Left lobe of liver (tissue), 2 donors: ENCODE measurements around the gene KCNK3. TPM values are rescaled to one million over a fixed set of nuclear protein-coding genes. Genes with fewer than 3 reads are reported as not detected.
"Not testable (repeated sequence)": the region's sequence is repeated elsewhere in the genome, so short reads cannot be mapped to it uniquely, and the experiment has no call there.

Experiments used
- ATAC-seq: fragments of 200-7000 bp; cut with Tn5 transposase; one replicate; pipeline ENCODE4 v1.9.1; 2020; ENCODE audit warnings: mild to moderate bottlenecking, moderate library complexity
- DNase-seq: peaks from one replicate; pipeline ENCODE4 v3.0.0-alpha.2; 2020; ENCODE audit warnings: low spot score
- total RNA-seq: library from RNA; stranded (reverse); gene quantifications from one replicate; pipeline ENCODE4 v1.2.1, GENCODE V29; 2021
- donor health status: DM: no; HTN: no; CAD: no; lungs with moderate emphysema.
- donor health status: DM: no; HTN: yes; CAD: no.

The KCNK3 gene
- total RNA-seq, 1 donor from 2014 or later, result 0.43 TPM

DNA sequence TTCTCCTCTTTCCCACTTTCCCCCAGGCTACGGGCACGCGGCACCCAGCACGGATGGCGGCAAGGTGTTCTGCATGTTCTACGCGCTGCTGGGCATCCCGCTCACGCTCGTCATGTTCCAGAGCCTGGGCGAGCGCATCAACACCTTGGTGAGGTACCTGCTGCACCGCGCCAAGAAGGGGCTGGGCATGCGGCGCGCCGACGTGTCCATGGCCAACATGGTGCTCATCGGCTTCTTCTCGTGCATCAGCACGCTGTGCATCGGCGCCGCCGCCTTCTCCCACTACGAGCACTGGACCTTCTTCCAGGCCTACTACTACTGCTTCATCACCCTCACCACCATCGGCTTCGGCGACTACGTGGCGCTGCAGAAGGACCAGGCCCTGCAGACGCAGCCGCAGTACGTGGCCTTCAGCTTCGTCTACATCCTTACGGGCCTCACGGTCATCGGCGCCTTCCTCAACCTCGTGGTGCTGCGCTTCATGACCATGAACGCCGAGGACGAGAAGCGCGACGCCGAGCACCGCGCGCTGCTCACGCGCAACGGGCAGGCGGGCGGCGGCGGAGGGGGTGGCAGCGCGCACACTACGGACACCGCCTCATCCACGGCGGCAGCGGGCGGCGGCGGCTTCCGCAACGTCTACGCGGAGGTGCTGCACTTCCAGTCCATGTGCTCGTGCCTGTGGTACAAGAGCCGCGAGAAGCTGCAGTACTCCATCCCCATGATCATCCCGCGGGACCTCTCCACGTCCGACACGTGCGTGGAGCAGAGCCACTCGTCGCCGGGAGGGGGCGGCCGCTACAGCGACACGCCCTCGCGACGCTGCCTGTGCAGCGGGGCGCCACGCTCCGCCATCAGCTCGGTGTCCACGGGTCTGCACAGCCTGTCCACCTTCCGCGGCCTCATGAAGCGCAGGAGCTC lies 35.4 kb downstream of the KCNK3 start:
- DNase-seq (no peak), ATAC-seq (no peak)

GRCh38 chr2:26729311-26729710 lies 36.8 kb downstream of the KCNK3 start:
- no peak for DNase-seq

GRCh38 chr2:26730549-26731344 lies 38.2 kb downstream of the KCNK3 start:
- no peak for DNase-seq

More at GRCh38 chr2:26729311-26729710, 36.8 kb downstream of the KCNK3 start:
- no peak for ATAC-seq

DNA sequence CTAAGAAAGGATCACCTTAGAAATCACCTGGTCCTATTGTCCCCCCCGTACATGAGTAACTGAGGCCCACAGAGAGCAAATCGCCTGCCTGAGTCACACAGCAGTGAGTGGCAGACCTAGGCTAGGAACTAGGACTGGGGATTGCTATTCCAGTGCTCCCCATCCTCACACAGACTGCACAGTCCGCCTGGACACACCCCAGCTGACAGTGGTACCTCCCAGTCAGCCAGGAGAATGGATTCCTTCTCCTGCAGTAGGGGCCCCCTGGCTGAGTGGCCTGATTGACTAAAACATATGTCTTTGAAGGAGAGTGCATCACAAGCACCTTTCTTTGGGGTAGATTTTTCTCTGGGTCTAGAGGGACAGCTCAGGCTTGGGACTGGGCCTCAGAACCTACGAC lies 39.2 kb downstream of the KCNK3 start:
- ATAC-seq, result no peak
- no peak for DNase-seq

More at GRCh38 chr2:26730549-26731344, 38.2 kb downstream of the KCNK3 start:
- no peak for ATAC-seq

- ATAC-seq (no peak), DNase-seq (no peak)
Observed at GRCh38 chr2:26732446-26732845, 39.9 kb downstream of the KCNK3 start.

GRCh38 chr2:26733413-26733812 lies 40.9 kb downstream of the KCNK3 start:
- no peak for DNase-seq
- no peak for ATAC-seq

- no peak for DNase-seq
- peak; percentile 11 for ATAC-seq
Observed at GRCh38 chr2:26735097-26735496, 42.6 kb downstream of the KCNK3 start.

GRCh38 chr2:26735883-26736588 lies 43.5 kb downstream of the KCNK3 start:
- ATAC-seq (peak; percentile 87), DNase-seq (peak; percentile 82)

DNA sequence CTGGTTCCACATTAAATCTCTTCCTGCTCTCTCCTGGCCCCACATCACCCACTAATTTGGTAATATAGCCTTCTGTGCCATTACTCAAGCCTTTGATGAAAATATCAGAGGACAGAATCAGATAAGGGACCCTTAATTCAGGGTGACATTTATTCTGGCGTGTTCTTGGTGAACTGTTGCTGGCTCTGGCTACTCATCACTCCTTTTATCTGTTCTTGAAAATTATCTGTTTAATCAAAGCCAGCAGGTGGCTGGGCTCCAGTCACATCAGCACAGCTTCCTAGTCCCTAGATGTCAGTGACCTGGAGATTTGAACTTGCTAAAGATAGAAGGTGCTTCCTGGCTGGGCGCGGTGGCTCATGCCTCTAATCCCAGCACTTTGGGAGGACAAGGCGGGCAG lies 44.7 kb downstream of the KCNK3 start:
- ATAC-seq (peak; percentile 33), DNase-seq (no peak)

DNA sequence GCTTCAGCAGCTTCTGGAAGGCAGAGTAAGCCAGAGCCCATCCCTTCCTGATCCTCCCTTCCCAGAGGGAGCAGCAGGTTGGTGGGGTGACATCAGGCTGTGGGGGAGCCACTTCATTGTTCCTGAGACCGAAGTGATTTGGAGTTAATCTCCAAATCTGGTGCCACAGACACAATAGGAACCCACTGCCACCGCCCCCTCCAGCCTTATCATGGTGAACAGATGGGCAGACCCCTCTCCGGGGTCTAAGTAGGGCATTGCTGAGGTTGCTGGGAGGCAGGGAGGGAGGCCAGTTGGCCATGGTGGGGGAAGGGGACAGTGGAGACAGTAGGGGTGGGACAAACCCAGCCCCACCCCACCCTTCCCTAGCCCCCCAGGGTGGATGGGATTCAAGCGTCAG lies 46.0 kb downstream of the KCNK3 start:
- ATAC-seq (no peak), DNase-seq (no peak)

DNA sequence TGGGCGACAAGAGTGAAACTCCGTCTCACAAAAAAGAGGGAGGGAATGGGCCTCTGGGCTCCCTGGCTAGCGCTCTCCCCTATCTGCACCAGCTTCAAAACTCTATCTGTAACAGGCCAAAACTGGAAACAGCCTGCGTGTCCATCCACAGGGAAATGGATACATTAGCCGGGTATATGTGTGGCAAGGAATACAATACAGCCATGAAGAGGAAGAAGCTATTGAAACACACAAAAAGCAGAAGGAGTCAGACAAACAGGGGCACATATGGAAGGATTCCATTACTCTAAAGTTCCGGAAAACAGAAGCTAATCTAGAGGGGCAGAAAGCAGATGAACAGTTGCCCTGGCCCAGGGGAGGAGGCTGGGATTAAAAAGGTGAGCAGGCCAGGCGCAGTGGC lies 47.0 kb downstream of the KCNK3 start:
- ATAC-seq (no peak), DNase-seq (no peak)

DNA sequence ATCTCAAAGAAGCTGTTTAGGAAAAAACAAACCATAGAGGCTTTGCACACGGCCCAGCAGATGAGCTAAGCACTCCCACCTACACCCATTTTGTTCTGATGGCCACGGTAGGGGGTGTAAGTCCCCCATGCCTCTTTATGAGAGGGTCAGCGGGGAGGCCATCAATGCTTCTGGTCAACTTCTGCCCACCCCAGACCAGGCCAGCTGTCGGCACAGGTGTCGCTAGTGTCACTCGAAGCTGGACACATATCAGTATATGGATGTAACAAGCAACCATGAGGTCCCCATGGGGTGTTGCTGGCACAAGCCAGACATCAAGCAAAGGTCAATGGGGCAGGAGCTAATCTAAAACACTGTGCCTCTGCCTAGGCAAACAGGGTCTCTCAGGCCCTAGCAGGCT lies 47.8 kb downstream of the KCNK3 start:
- ATAC-seq, result no peak

GRCh38 chr2:26740890-26741302 lies 48.4 kb downstream of the KCNK3 start:
- ATAC-seq (no peak), DNase-seq (no peak)

More for the DNA sequence above, 47.8 kb downstream of the KCNK3 start:
- DNase-seq, result no peak

DNA sequence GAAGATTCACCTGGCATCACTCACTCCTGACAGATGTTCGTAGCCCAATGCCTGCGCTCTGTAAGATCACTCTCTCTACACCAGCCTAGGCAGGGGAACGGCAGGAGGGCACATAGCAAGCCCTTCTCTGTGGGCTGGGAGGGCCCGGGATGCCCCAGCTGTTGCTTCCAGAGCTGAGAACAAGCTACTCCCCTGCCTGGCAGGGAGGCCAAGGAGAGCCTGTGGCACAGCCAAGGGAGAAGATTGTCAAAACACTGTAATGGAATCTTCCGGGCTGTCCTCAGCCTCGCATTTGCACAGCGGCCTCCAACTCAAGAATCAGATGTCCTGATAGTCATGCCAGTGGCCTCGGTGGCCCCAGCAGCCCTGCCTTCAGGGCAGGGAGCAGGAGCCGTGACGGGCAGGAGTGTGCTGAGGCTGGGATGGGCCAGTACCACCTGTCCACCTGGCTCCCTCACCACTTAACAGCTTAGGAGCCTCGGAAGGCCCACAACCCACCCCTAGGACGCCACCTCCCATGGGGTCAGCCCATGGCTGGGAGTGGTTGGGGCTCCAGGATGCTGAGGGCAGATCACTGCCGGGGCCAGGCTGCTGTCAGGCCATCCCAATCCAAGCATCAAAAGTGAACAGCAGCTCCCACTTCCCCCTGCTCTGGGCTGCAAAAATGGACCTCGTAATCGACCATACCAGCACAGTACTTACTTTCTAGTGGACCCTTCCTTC lies 49.7 kb downstream of the KCNK3 start:
- DNase-seq (no peak), ATAC-seq (no peak)

DNA sequence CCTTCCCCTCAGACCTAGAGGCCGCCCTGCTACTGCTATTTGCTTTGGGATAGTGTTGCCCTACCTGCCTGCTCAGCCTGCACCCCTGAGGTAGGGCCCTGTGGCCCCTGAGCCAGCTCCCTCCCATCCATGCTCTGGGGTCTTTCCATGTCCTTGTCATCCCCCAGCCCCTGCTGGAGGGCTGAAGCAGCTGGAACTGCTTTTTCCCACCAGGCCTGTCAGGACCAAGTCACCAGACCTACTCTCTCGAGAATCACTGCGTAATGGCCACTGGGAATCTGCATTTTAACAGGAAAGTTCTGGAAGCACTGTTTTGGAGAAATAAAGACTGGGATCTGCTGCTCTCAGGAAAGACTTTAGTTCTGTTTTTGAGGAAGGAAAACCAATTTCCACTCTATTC lies 51.3 kb downstream of the KCNK3 start:
- ATAC-seq (no peak), DNase-seq (no peak)

- DNase-seq, result no peak
- no peak for ATAC-seq
Observed at GRCh38 chr2:26744953-26745352, 52.4 kb downstream of the KCNK3 start.

DNA sequence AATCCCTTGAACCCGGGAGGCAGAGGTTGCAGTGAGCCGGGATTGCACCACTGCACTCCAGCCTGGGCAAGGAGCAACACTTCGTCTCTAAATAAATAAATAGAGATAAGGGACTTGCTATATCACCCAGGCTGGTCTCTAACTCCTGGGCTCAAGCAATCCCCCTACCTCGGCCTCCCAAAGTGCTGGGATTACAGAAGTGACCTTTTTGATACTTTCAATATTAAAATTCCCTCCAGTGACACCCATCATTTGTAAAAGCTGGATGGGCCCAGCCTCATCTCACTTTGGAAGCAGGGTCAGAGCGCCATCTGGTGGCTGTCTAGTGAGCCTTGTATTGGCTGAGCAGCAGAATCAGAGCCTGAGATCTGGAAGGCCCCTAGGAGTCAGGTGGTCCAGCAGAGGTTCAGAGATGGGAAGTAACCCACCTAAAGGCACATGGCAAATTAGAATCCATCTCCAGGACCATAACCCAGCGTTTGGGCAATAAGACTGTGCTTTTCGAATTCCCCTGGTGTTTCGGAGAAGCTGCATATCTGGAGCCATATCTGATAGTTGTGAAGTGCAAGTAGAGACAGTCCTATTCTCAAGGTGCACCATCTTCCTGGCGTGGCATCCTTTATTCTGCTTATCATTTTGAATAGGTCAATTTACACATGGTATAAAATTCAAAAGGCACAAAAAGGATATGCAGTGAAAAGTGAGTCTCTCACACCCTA lies 53.2 kb downstream of the KCNK3 start:
- peak; percentile 97 for ATAC-seq
- peak; percentile 83 for DNase-seq

DNA sequence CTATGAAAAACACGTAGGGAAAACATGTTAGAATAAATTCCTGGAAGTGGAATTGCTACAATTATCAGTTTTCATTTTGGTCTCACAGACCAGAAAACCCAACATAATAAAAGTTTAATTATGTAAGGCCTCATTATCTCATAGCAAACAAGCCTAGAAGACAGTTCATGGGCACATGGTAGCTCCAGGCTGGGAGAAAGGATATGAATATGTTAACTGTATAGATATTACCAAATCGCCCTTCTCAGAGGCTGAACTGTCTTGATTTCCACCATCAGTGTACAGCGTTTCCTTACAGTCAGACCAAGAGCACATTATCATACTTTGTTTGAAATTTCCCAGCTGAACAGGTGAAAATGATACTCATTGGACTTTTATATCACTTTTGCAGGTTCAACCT lies 54.4 kb downstream of the KCNK3 start:
- no peak for DNase-seq
- ATAC-seq, result no peak

DNA sequence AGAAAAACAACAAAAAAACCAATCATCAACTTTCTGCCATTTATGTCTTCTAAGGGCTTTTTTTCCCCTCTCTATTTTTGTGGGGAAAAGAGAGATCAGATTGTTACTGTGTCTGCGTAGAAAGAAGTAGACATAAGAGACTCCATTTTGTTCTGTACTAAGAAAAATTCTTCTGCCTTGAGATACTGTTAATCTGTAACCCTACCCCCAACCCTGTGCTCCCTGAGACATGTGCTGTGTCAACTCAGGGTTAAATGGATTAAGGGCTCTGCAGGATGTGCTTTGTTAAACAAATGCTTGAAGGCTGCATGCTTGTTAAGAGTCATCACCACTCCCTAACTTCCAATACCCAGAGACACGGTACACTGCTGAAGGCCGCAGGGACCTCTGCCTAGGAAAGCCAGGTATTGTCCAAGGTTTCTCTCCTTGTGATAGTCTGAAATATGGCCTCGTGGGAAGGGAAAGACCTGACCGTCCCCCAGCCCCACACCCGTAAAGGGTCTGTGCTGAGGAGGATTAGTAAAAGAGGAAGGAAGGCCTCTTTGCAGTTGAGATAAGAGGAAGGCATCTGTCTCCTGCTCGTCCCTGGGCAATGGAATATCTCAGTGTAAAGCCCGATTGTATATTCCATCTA lies 57.4 kb downstream of the KCNK3 start:
- DNase-seq, ATAC-seq: not testable (repeated sequence)
